ENCODE results near the gene GPATCH2.

DNA sequence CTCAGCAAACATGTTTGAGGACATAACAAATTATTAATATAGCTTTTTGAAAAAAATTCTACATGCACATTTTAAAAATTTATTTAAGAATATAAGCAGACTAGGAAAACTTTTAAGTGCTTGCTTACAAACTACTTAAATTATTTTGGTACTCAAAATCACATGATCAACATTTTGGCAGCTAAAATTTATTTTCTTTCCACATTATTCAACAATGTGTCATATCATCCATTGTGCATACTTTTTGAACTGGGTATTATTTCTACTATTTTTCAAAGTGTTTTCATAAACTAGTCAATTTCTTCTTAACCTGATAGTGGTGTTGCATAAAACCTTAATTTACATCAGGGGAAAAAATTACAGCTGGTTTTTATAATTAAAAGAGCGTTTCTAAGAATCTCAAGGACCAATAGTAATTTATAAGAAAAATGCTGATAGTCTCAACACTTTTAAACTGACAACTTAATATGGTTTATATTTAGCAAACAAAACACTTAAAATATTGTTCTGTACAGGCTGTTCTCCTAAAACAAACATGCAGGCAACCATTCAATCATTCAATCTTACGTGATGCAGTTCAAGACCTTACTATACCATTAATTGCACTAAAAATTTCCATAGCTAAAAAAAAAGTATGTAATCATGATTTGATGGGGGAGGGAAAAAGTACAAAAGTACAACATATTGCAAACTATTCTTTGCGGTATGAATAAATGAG lies 105.0 kb downstream of the GPATCH2 start:
- TF ChIP-seq, protein P1, sequence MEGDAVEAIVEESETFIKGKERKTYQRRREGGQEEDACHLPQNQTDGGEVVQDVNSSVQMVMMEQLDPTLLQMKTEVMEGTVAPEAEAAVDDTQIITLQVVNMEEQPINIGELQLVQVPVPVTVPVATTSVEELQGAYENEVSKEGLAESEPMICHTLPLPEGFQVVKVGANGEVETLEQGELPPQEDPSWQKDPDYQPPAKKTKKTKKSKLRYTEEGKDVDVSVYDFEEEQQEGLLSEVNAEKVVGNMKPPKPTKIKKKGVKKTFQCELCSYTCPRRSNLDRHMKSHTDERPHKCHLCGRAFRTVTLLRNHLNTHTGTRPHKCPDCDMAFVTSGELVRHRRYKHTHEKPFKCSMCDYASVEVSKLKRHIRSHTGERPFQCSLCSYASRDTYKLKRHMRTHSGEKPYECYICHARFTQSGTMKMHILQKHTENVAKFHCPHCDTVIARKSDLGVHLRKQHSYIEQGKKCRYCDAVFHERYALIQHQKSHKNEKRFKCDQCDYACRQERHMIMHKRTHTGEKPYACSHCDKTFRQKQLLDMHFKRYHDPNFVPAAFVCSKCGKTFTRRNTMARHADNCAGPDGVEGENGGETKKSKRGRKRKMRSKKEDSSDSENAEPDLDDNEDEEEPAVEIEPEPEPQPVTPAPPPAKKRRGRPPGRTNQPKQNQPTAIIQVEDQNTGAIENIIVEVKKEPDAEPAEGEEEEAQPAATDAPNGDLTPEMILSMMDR (conservative IDR thresholded peaks at IDR 0.05 in 1 of 2, IDR thresholded peaks at IDR 0.05 in 1 of 2; ENCODE audit: extremely low read depth in 1 of 2, insufficient read depth in 1 of 2, low read depth in 1 of 2, low read length in 2 of 2), result no peak
- no peak for TF ChIP-seq EZH2 (IDR thresholded peaks at IDR 0.05; ENCODE audit: borderline replicate concordance, low read length)

All from mammary epithelial cell (primary cell).